Nephron (organoid): ENCODE results near the gene NR2C2.

ENCODE experiments used
- H3K27ac Mint-ChIP-seq, 3 experiments: 2 replicates each; pipeline ENCODE4 v1.8.0; 2020; ENCODE audit warnings: mixed read lengths in 3 of 3, mild to moderate bottlenecking in 2 of 3, moderate library complexity in 1 of 3
- H3K27me3 Mint-ChIP-seq: 2 replicates; pipeline ENCODE4 v1.8.0; 2021; ENCODE audit warnings: low read depth, mild to moderate bottlenecking, moderate library complexity, mixed read lengths
- H3K36me3 Mint-ChIP-seq: 2 replicates; pipeline ENCODE4 v1.8.0; 2020; ENCODE audit warnings: low read depth, mixed read lengths
- H3K4me1 Mint-ChIP-seq: 2 replicates; pipeline ENCODE4 v1.8.0; 2020; ENCODE audit warnings: mixed read lengths
- H3K4me3 Mint-ChIP-seq, 3 experiments: 2 replicates each; pipeline ENCODE4 v1.8.0; 2020; ENCODE audit warnings: mild to moderate bottlenecking in 3 of 3, mixed read lengths in 3 of 3, moderate library complexity in 2 of 3
- H3K9me3 Mint-ChIP-seq: 2 replicates; pipeline ENCODE4 v1.8.0; 2020; ENCODE audit warnings: mixed read lengths
- TF ChIP-seq, protein P1 (sequence below), 3 experiments: fragments of 200-600 bp; sonication (generic); IDR thresholded peaks; one replicate each; pipeline ENCODE4 v1.5.0; 2021; ENCODE audit warnings: antibody characterized with exemption in 3 of 3; ENCODE audit not compliant: unreplicated experiment in 3 of 3

Gene NR2C2

GRCh38 chr3:14913071-14913925, 34.1 kb upstream of the NR2C2 start:
- H3K27me3 Mint-ChIP-seq: peaks cover 17% of the 10 kb centered on the region
- H3K4me1 Mint-ChIP-seq: peaks cover 8% of the 10 kb centered on the region
- TF ChIP-seq, protein P1, sequence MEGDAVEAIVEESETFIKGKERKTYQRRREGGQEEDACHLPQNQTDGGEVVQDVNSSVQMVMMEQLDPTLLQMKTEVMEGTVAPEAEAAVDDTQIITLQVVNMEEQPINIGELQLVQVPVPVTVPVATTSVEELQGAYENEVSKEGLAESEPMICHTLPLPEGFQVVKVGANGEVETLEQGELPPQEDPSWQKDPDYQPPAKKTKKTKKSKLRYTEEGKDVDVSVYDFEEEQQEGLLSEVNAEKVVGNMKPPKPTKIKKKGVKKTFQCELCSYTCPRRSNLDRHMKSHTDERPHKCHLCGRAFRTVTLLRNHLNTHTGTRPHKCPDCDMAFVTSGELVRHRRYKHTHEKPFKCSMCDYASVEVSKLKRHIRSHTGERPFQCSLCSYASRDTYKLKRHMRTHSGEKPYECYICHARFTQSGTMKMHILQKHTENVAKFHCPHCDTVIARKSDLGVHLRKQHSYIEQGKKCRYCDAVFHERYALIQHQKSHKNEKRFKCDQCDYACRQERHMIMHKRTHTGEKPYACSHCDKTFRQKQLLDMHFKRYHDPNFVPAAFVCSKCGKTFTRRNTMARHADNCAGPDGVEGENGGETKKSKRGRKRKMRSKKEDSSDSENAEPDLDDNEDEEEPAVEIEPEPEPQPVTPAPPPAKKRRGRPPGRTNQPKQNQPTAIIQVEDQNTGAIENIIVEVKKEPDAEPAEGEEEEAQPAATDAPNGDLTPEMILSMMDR (IDR thresholded peaks at IDR 0.05; ENCODE audit: unreplicated experiment in 3 of 3): no peak

GRCh38 chr3:14913926-14914778, 33.2 kb upstream of the NR2C2 start:
- H3K27me3 Mint-ChIP-seq: peaks cover 17% of the 10 kb centered on the region
- H3K27ac Mint-ChIP-seq: no peak overlapping the region
- no peak overlapping the region for H3K4me3 Mint-ChIP-seq
- TF ChIP-seq, protein P1 (IDR thresholded peaks at IDR 0.05; ENCODE audit: unreplicated experiment in 3 of 3): peak; percentile 15 to 44 (median 26)
- H3K4me1 Mint-ChIP-seq: peaks cover 8% of the 10 kb centered on the region
- no peaks in the 10 kb centered on the region for H3K36me3 Mint-ChIP-seq
- no peaks in the 10 kb centered on the region for H3K9me3 Mint-ChIP-seq

More at GRCh38 chr3:14913071-14913925, 34.1 kb upstream of the NR2C2 start:
- no peak overlapping the region for H3K27ac Mint-ChIP-seq
- no peaks in the 10 kb centered on the region for H3K9me3 Mint-ChIP-seq
- H3K4me3 Mint-ChIP-seq: no peak overlapping the region
- no peaks in the 10 kb centered on the region for H3K36me3 Mint-ChIP-seq

DNA sequence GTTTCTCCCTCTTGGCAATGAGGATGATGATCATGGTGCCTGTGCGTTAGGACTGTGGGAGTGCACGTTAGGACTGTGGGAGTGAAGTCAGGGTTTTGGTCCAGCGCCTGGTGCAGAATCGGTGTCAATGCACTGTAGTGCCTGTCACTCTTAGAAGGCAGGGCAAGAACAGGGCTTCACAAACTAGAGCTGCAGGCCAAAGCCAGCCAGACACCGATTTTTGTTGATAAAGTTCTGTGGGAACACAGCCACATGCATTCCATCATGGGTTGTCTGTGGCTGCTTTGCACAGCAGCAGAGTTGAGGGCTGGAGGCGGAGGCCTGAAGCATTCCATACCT, 32.6 kb upstream of the NR2C2 start:
- Mint-ChIP-seq H3K27ac (no peak overlapping the region), H3K4me3 (no peak overlapping the region), H3K27me3 (peaks cover 17% of the 10 kb centered on the region), H3K4me1 (peaks cover 8% of the 10 kb centered on the region), H3K36me3 (no peaks in the 10 kb centered on the region), H3K9me3 (no peaks in the 10 kb centered on the region)
- TF ChIP-seq, protein P1 (IDR thresholded peaks at IDR 0.05; ENCODE audit: unreplicated experiment in 3 of 3): no peak

DNA sequence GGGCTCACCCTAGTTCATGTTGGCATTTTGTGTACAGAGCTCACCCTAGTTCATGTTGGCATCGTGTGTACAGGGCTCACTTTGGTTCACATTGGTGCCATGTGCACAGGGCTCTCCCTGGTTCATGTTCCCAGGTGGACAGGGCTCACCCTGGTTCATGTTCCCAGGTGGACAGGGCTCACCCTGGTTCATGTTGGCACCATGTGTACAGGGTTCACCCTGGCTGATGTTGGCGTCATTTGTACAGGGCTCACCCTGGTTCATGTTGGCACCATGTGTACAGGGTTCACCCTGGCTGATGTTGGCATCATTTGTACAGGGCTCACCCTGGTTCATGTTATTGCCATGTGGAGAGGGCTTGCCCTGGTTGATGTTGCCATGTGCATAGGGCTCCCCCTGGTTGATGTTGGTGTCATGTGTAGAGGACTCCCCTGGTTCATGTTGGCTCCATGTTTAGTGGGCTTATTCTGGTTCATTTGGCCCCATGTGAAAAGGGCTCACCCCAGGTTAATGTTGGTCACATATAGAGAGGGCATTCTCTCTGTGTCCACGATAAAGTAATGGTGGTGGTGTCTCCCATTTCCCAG, 31.7 kb upstream of the NR2C2 start:
- Mint-ChIP-seq H3K9me3 (no peaks in the 10 kb centered on the region), H3K27ac (no peak overlapping the region), H3K36me3 (no peaks in the 10 kb centered on the region), H3K27me3 (peaks cover 17% of the 10 kb centered on the region), H3K4me3 (no peak overlapping the region), H3K4me1 (peaks cover 3% of the 10 kb centered on the region)
- TF ChIP-seq, protein P1 (IDR thresholded peaks at IDR 0.05; ENCODE audit: unreplicated experiment in 3 of 3): peak in 1 of 3 experiments; percentile 9

DNA sequence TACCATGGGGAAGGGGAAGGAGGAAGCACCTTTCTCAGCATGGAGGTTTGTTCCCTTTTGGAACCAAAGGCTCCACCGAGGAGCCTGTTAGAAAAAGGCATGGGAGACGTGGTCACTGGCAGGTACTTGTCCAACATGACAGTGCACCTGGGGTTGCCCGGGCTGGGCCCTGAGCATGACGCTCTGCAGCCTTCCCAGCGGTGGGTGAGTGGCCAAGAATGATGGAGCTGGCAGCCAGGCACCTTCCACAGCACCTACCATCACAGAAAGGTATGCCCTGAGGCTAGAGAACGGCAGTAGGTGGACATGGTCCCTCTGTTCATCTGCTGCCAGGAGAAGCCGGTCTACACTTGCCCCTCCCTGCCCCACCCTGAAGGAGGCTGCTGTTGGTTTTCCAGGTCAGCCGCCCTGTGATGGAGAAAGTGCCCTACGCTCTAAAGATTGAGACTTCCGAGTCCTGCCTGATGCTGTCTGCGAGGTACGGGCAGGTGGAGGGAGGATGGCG, 29.0 kb upstream of the NR2C2 start:
- H3K36me3 Mint-ChIP-seq: no peaks in the 10 kb centered on the region
- no peaks in the 10 kb centered on the region for H3K4me1 Mint-ChIP-seq
- H3K27ac Mint-ChIP-seq: no peak overlapping the region
- TF ChIP-seq, protein P1 (IDR thresholded peaks at IDR 0.05; ENCODE audit: unreplicated experiment in 3 of 3): no peak
- no peak overlapping the region for H3K4me3 Mint-ChIP-seq
- peaks cover 13% of the 10 kb centered on the region for H3K27me3 Mint-ChIP-seq
- no peaks in the 10 kb centered on the region for H3K9me3 Mint-ChIP-seq
